Cardiac fibroblast (primary cell): ENCODE results near the gene OGG1.

Experiments
- DNase-seq, 2 donors: peaks; one replicate each; pipeline versions ENCODE4 v3.0.0 to v3.0.0-alpha.2; 2010; ENCODE audit warnings: low read depth in 2 of 2
- H3K4me3 ChIP-seq, 2 donors: replicated peaks in 1 of 2; 1 replicate in 1 of 2; 2 replicates in 1 of 2; pipeline ENCODE4 v1.5.1; 2011; ENCODE audit warnings: low read depth in 2 of 2, low read length in 2 of 2, mild to moderate bottlenecking in 2 of 2, moderate library complexity in 1 of 2
- CTCF ChIP-seq: IDR thresholded peaks from one replicate; pipeline ENCODE4 v1.5.1; 2011; ENCODE audit warnings: low read depth, mild to moderate bottlenecking, low read length, inconsistent platforms

The OGG1 gene

GRCh38 chr3:9757427-9757826 lies 7.7 kb downstream of the OGG1 start:
- no peak for TF ChIP-seq CTCF
- no peak for DNase-seq
- H3K4me3 ChIP-seq = no peak overlapping the region

GRCh38 chr3:9760779-9761505 lies 11.2 kb downstream of the OGG1 start:
- TF ChIP-seq CTCF = no peak
- no peak overlapping the region for H3K4me3 ChIP-seq
- DNase-seq = no peak

DNA sequence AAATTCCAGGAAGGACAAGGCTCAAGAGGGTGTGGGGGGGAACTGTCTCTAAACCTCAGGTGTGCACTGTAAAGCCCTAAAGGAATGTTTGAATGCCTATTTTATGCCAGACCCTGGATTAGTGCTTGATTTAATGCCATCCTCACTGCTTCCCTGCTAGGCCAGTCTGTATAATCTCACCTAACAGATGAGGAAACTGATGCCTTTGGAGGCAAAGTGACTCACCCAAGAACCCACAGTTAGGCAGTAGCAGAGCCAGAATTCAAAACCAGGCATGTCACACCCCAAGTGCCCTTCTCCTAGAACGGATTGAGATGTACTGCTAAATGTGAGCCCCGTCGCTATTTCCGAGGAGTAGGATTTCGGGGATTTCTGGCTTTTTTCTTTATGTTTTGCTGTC lies 12.2 kb downstream of the OGG1 start:
- TF ChIP-seq CTCF = no peak
- no peak for DNase-seq

GRCh38 chr3:9762871-9763270 lies 13.1 kb downstream of the OGG1 start:
- TF ChIP-seq CTCF = no peak
- no peak overlapping the region for H3K4me3 ChIP-seq
- no peak for DNase-seq

More for the DNA sequence above, 12.2 kb downstream of the OGG1 start:
- no peak overlapping the region for H3K4me3 ChIP-seq

DNA sequence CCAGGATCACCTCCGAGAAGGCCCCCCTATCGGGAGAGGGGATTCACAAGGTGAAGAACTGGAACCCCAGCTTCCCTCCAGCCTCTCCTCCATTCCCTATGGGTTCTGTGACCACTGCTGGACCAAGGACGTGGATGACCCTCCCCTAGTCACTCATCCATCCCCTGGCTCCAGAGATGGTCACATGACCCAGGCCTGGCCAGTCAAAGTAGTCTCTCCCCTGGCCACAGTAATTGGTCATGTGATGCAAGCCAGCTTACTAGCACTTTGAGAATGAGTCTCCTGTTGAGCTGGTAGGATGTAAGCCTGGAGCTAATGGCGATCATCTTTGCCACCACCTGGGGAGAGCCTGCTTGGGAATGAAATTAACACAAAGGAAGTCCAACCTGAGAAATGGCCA lies 16.1 kb downstream of the OGG1 start:
- no peak for DNase-seq
- TF ChIP-seq CTCF = no peak
- no peak overlapping the region for H3K4me3 ChIP-seq

DNA sequence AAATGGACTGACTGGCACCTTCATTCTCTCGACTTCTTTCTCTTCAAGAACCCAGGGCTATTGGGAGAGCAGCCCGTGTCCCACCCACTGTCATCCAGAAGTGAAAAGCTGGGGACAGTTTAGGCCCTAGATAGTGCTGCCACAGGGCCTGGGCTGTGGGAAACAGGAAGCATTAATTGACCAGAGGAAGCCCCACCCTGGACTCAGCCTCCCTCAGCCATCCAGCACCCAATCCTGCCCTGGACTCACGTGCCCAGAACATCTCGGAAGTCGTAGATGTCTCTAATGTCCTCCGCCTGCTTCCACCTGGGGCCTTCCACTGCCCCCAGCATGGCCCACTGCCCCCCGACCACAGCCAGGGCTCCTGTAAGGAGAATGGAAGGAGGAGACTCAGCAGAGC lies 17.7 kb downstream of the OGG1 start:
- H3K4me3 ChIP-seq = no peak overlapping the region
- no peak for TF ChIP-seq CTCF
- DNase-seq = no peak
